PC-9 (cell line): ENCODE results near the gene SOCS6. TPM values are rescaled to one million over a fixed set of nuclear protein-coding genes. Genes with fewer than 3 reads are reported as not detected.

ENCODE experiments used
- BruUV-seq: library from RNA; stranded (reverse); fragments of 400-500 nt; replicated peaks from 2 replicates; lab custom pipeline; 2021; lab: Mats Ljungman, UMichigan
- CTCF ChIA-PET: fragments of 300-600 bp; sonication (Branson Sonifier 250); formaldehyde crosslinking; loops from one replicate; lab custom pipeline; 2022; ENCODE audit warnings: antibody characterized with exemption; lab: Charles Lee
- POLR2A ChIA-PET: fragments of 300-600 bp; sonication (Branson Sonifier 250); formaldehyde crosslinking; loops from one replicate; lab custom pipeline; 2022; ENCODE audit warnings: antibody characterized with exemption; ENCODE audit not compliant: unreplicated experiment; lab: Charles Lee
- DNase-seq, 2 experiments: peaks; one replicate each; pipeline versions ENCODE4 v3.0.0 to v3.0.0-alpha.2; 2015 to 2022; ENCODE audit warnings: mixed read lengths in 1 of 2
- H2AFZ ChIP-seq: fragments of 200-600 bp; sonication (generic); 2 replicates; pipeline ENCODE4 v1.8.1; 2017; ENCODE audit warnings: antibody characterized with exemption
- H3F3A ChIP-seq: fragments of 200-600 bp; sonication (generic); 2 replicates; pipeline ENCODE4 v1.8.1; 2017; ENCODE audit warnings: antibody characterized with exemption, mild to moderate bottlenecking, low read depth; ENCODE audit not compliant: insufficient read depth
- H3K27ac ChIP-seq: fragments of 200-600 bp; sonication (generic); 2 replicates; pipeline ENCODE4 v1.6.1; 2016; ENCODE audit warnings: mixed run types
- H3K27me3 ChIP-seq: fragments of 200-600 bp; sonication (generic); 2 replicates; pipeline ENCODE4 v1.6.1; 2016; ENCODE audit warnings: low read depth, mixed run types; ENCODE audit not compliant: insufficient read depth
- H3K36me3 ChIP-seq: fragments of 200-600 bp; sonication (generic); 2 replicates; pipeline ENCODE4 v1.6.1; 2016; ENCODE audit warnings: low read depth, mixed run types
- H3K4me1 ChIP-seq: fragments of 200-600 bp; sonication (generic); replicated peaks from 2 replicates; pipeline ENCODE4 v1.6.1; 2016; ENCODE audit warnings: mixed run types; ENCODE audit not compliant: insufficient read depth
- H3K4me2 ChIP-seq: fragments of 200-600 bp; sonication (generic); 2 replicates; pipeline ENCODE4 v1.6.1; 2017; ENCODE audit warnings: mixed run types
- H3K4me3 ChIP-seq: fragments of 200-600 bp; sonication (generic); 2 replicates; pipeline ENCODE4 v1.6.1; 2016; ENCODE audit warnings: mixed run types
- H3K79me2 ChIP-seq: fragments of 200-600 bp; sonication (generic); 2 replicates; pipeline ENCODE4 v1.6.1; 2017; ENCODE audit warnings: low read depth, mixed run types
- H3K9me2 ChIP-seq: fragments of 200-600 bp; sonication (generic); 2 replicates; pipeline ENCODE4 v1.8.1; 2017; ENCODE audit warnings: mild to moderate bottlenecking; ENCODE audit not compliant: insufficient read depth
- H3K9me3 ChIP-seq: fragments of 200-600 bp; sonication (generic); 2 replicates; pipeline ENCODE4 v1.8.1; 2016; ENCODE audit warnings: low read depth; ENCODE audit not compliant: insufficient read depth
- H4K20me1 ChIP-seq: fragments of 200-600 bp; sonication (generic); 2 replicates; pipeline ENCODE4 v1.8.1; 2017; ENCODE audit not compliant: insufficient read depth
- EZH2 ChIP-seq: fragments of 200-600 bp; sonication (generic); IDR thresholded peaks from 2 replicates; pipeline ENCODE4 v1.8.0; 2017; ENCODE audit warnings: antibody characterized with exemption, low read depth
- intact Hi-C: fragments of 100-400 bp; cut with micrococcal nuclease; formaldehyde crosslinking; loops from one replicate; pipeline ENCODE4 v1.10.0; 2022; ENCODE audit not compliant: unreplicated experiment
- total RNA-seq: library from RNA; stranded (reverse); gene quantifications from 2 replicates; pipeline ENCODE4 v1.2.3, GENCODE V29; 2021
- TF ChIP-seq, protein P1 (sequence below): fragments of 200-600 bp; sonication (generic); conservative IDR thresholded peaks from 2 replicates; pipeline ENCODE4 v1.6.1; 2017; ENCODE audit warnings: mixed run types, antibody characterized with exemption, mild to moderate bottlenecking, moderate library complexity

The SOCS6 gene
- total RNA-seq, 1 experiment from 2014 or later, result 21.0 TPM

- intact Hi-C loops, result no loop called here
- Histone ChIP-seq H4K20me1 (no peaks in the 10 kb centered on the region), H3K27me3 (no peaks in the 10 kb centered on the region), H3K9me2 (no peaks in the 10 kb centered on the region), H3K4me3 (no peak overlapping the region; the same call in 1 of the 2 replicates), H3K4me1 (peaks cover 37% of the 10 kb centered on the region), H3F3A (peaks cover 30% of the 10 kb centered on the region), H3K4me2 (peak overlapping the region; percentile 65), H3K9me3 (no peaks in the 10 kb centered on the region), H3K36me3 (no peaks in the 10 kb centered on the region), H3K27ac (peak overlapping the region; percentile 82), H2AFZ (no peak overlapping the region), H3K79me2 (no peaks in the 10 kb centered on the region)
- TSS peak; percentile 67 for BruUV-seq
- DNase-seq, result no peak
- ChIA-PET CTCF (interaction anchor here (0.5 kb wide), 1 partner anchor 9 kb away, joined by 3 read pairs; no protein-coding TSS in a partner anchor), POLR2A (no interaction called here)
- no peak for TF ChIP-seq EZH2
- TF ChIP-seq, protein P1, sequence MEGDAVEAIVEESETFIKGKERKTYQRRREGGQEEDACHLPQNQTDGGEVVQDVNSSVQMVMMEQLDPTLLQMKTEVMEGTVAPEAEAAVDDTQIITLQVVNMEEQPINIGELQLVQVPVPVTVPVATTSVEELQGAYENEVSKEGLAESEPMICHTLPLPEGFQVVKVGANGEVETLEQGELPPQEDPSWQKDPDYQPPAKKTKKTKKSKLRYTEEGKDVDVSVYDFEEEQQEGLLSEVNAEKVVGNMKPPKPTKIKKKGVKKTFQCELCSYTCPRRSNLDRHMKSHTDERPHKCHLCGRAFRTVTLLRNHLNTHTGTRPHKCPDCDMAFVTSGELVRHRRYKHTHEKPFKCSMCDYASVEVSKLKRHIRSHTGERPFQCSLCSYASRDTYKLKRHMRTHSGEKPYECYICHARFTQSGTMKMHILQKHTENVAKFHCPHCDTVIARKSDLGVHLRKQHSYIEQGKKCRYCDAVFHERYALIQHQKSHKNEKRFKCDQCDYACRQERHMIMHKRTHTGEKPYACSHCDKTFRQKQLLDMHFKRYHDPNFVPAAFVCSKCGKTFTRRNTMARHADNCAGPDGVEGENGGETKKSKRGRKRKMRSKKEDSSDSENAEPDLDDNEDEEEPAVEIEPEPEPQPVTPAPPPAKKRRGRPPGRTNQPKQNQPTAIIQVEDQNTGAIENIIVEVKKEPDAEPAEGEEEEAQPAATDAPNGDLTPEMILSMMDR, result no peak
These were observed 83.7 kb downstream of the SOCS6 start for GRCh38 chr18:70372450-70373041.

GRCh38 chr18:70373042-70373519, 84.2 kb downstream of the SOCS6 start:
- H3K9me2 ChIP-seq, result no peaks in the 10 kb centered on the region
- CTCF ChIA-PET, result interaction anchor here (0.5 kb wide), 1 partner anchor 9 kb away, joined by 3 read pairs; no protein-coding TSS in a partner anchor
- peaks cover 37% of the 10 kb centered on the region for H3K4me1 ChIP-seq
- no TSS peak for BruUV-seq
- H4K20me1 ChIP-seq, result no peaks in the 10 kb centered on the region
- peak overlapping the region; percentile 65 for H3K4me2 ChIP-seq
- no peaks in the 10 kb centered on the region for H3K9me3 ChIP-seq
- H3F3A ChIP-seq, result peaks cover 30% of the 10 kb centered on the region
- intact Hi-C loops, result no loop called here
- DNase-seq, result peak; percentile 23 to 90
- H3K79me2 ChIP-seq, result no peaks in the 10 kb centered on the region
- no peak overlapping the region for H2AFZ ChIP-seq
- no peak for TF ChIP-seq EZH2
- TF ChIP-seq, protein P1, result no peak
- no peaks in the 10 kb centered on the region for H3K36me3 ChIP-seq
- H3K4me3 ChIP-seq, result no peak overlapping the region; the same call in 1 of the 2 replicates
- no peaks in the 10 kb centered on the region for H3K27me3 ChIP-seq
- H3K27ac ChIP-seq, result peak overlapping the region; percentile 82
- POLR2A ChIA-PET, result no interaction called here

DNA sequence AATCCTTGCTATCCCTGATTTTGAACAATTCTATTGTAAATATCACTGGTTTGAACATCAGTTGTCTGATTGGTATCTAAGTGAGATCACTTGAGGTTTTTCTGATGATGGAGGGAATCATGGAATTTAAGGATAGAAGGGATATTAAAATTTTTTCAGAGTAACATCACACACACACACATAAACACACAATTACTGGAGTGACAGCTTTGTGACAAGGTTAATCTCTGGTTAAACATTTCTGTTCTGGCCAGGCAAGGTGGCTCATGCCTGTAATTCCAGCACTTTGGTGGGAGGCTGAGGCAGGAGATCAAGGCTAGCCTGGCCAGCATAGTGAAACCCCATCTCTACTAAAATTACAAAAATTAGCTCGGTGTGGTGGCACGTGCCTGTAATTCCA, 85.3 kb downstream of the SOCS6 start:
- Histone ChIP-seq H4K20me1 (no peaks in the 10 kb centered on the region), H3K4me1 (peaks cover 37% of the 10 kb centered on the region), H3K27ac (peak overlapping the region; percentile 82), H3K4me3 (no peak overlapping the region), H3K79me2 (no peaks in the 10 kb centered on the region), H3F3A (peaks cover 30% of the 10 kb centered on the region), H3K4me2 (peak overlapping the region; percentile 65; the same call in 1 of the 2 replicates), H2AFZ (no peak overlapping the region), H3K27me3 (no peaks in the 10 kb centered on the region), H3K36me3 (no peaks in the 10 kb centered on the region), H3K9me2 (no peaks in the 10 kb centered on the region), H3K9me3 (no peaks in the 10 kb centered on the region)
- TF ChIP-seq, protein P1, result no peak
- no peak for TF ChIP-seq EZH2
- CTCF ChIA-PET, result interaction anchor here (0.6 kb wide), 1 partner anchor 40 kb away, joined by 3 read pairs; no protein-coding TSS in a partner anchor
- BruUV-seq, result no TSS peak
- DNase-seq, result no peak
- intact Hi-C loops, result no loop called here
- POLR2A ChIA-PET, result no interaction called here
